ENCODE measurements around the gene TNIP3.

Gene TNIP3

DNA sequence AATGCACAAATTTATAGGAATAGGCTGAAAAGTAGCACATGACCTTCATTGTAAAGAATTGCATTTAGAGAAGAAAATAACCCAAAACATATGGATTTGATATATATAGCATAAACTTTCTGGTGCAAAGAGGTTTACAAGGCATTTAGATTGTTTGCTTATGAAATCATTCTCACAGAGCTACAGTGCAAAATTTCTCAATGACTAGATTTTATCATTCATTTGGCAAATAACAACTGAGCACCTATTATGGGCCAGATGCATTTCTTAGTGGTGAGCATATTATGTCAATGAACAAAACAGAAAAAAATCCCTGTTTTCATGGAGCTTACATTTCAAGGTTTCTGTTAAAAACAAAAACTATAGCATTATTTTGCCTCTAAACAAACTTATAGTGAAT lies 34.1 kb upstream of the TNIP3 start:
- H3K4me2 ChIP-seq (ENCODE audit: low read length), result peak overlapping the region; percentile 80; the same call in 1 of the 2 replicates
- no peak overlapping the region for H3K4me3 ChIP-seq (ENCODE audit: low read length)
- H2AFZ ChIP-seq (ENCODE audit: low read depth, low read length), result no peak overlapping the region
- H3K9me3 ChIP-seq (ENCODE audit: insufficient read depth, low read length), result no peaks in the 10 kb centered on the region
- TF ChIP-seq CTCF (IDR thresholded peaks at IDR 0.05; ENCODE audit: low read depth, low read length) (no peak), EZH2phosphoT487 (IDR thresholded peaks at IDR 0.05; ENCODE audit: low read depth) (no peak)
- H3K36me3 ChIP-seq (replicated peaks; ENCODE audit: low read depth, low read length), result no peaks in the 10 kb centered on the region
- H3K27me3 ChIP-seq (ENCODE audit: low read depth, low read length), result no peaks in the 10 kb centered on the region
- no peak overlapping the region for H3K9ac ChIP-seq (ENCODE audit: low read length)
- no peaks in the 10 kb centered on the region for H3K79me2 ChIP-seq (ENCODE audit: low read length)
- peak overlapping the region; percentile 94 for H3K27ac ChIP-seq (ENCODE audit: low read length)
- H3K4me1 ChIP-seq (ENCODE audit: low read length), result peaks cover 63% of the 10 kb centered on the region
- no peaks in the 10 kb centered on the region for H4K20me1 ChIP-seq (ENCODE audit: insufficient read depth, low read length)

DNA sequence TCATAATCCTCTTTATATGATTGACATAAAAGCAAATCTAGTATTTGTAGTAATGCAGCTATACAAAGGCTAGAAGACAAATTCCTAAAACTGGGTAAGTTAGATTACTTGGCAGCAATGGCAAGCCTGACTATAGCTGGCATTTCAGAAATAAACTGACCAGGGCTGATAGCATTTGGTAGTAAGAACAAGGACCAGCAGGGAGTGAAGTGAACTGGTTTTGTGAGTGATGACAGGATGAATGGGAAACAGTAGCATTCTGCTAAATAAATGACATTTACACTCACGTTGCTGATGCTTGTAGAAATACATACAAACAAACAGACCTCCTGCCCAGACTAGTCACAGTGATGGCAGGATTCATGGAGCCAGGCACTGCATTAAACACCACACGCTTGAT lies 31.5 kb upstream of the TNIP3 start:
- no peaks in the 10 kb centered on the region for H3K79me2 ChIP-seq (ENCODE audit: low read length)
- no peak overlapping the region for H3K9ac ChIP-seq (ENCODE audit: low read length)
- H4K20me1 ChIP-seq (ENCODE audit: insufficient read depth, low read length), result no peaks in the 10 kb centered on the region
- no peak overlapping the region; the same call in 1 of the 2 replicates for H2AFZ ChIP-seq (ENCODE audit: low read depth, low read length)
- TF ChIP-seq CTCF (IDR thresholded peaks at IDR 0.05; ENCODE audit: low read depth, low read length) (no peak), EZH2phosphoT487 (IDR thresholded peaks at IDR 0.05; ENCODE audit: low read depth) (no peak)
- no peak overlapping the region for H3K4me3 ChIP-seq (ENCODE audit: low read length)
- peak overlapping the region; percentile 7; the same call in 1 of the 2 replicates for H3K27ac ChIP-seq (ENCODE audit: low read length)
- H3K4me2 ChIP-seq (ENCODE audit: low read length), result peak overlapping the region; percentile 52
- H3K4me1 ChIP-seq (ENCODE audit: low read length), result peaks cover 62% of the 10 kb centered on the region
- no peaks in the 10 kb centered on the region for H3K36me3 ChIP-seq (replicated peaks; ENCODE audit: low read depth, low read length)
- no peaks in the 10 kb centered on the region for H3K9me3 ChIP-seq (ENCODE audit: insufficient read depth, low read length)
- H3K27me3 ChIP-seq (ENCODE audit: low read depth, low read length), result 0 out of 2 replicates have a peak, but pooled peaks cover 4% of the 10 kb centered on the region

DNA sequence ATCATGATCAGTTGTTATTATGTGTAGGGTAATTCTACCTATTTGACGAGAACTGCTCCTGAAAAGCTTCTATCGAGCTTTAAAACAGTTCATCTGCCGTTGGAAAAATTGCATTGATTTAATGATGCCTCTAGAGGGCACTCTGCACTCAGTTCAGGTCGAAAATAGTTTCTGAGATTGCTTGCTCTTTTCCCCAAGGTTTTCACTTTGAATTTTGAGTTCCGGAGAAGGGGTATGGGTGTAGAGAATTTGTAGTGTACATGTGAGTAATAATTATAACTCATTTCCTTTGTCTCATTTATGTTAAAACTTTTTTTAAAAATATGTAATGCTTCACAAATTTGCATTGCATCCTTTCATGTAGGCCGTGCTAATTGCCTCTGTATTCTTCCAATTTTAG lies 28.4 kb upstream of the TNIP3 start:
- Histone ChIP-seq H3K4me2 (ENCODE audit: low read length) (peak overlapping the region; percentile 56), H3K9me3 (ENCODE audit: insufficient read depth, low read length) (no peaks in the 10 kb centered on the region), H3K36me3 (replicated peaks; ENCODE audit: low read depth, low read length) (no peaks in the 10 kb centered on the region), H3K79me2 (ENCODE audit: low read length) (no peaks in the 10 kb centered on the region), H3K27ac (ENCODE audit: low read length) (no peak overlapping the region), H3K27me3 (ENCODE audit: low read depth, low read length) (0 out of 2 replicates have a peak, but pooled peaks cover 4% of the 10 kb centered on the region), H3K4me1 (ENCODE audit: low read length) (peaks cover 46% of the 10 kb centered on the region), H3K4me3 (ENCODE audit: low read length) (peak overlapping the region; percentile 9), H2AFZ (ENCODE audit: low read depth, low read length) (no peak overlapping the region), H4K20me1 (ENCODE audit: insufficient read depth, low read length) (no peaks in the 10 kb centered on the region), H3K9ac (ENCODE audit: low read length) (no peak overlapping the region)
- no peak for TF ChIP-seq EZH2phosphoT487 (IDR thresholded peaks at IDR 0.05; ENCODE audit: low read depth)
- peak; percentile 88 for TF ChIP-seq CTCF (IDR thresholded peaks at IDR 0.05; ENCODE audit: low read depth, low read length)

DNA sequence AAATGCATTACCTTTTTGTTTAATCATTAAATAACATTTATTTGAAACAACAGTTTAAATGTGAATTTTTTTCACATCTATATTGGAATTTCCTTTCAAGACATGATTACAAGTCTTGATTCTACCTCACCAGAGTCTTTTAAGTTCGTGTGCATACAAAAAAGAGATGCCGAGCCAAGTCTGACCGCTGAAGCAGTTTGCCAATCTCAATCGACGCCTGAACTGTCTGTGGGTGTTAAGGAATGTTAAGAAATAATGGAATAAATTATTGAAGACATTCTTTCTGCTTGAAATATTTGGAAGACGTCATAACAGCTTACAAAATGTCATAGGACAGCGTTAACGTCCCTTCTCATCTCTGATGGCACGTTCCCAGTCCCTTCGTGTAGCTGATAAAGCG lies 27.9 kb upstream of the TNIP3 start:
- Histone ChIP-seq H3K9me3 (ENCODE audit: insufficient read depth, low read length) (no peaks in the 10 kb centered on the region), H3K4me3 (ENCODE audit: low read length) (no peak overlapping the region), H3K4me2 (ENCODE audit: low read length) (peak overlapping the region; percentile 56), H3K36me3 (replicated peaks; ENCODE audit: low read depth, low read length) (no peaks in the 10 kb centered on the region), H3K27ac (ENCODE audit: low read length) (no peak overlapping the region), H3K4me1 (ENCODE audit: low read length) (peaks cover 46% of the 10 kb centered on the region), H3K27me3 (ENCODE audit: low read depth, low read length) (0 out of 2 replicates have a peak, but pooled peaks cover 4% of the 10 kb centered on the region), H2AFZ (ENCODE audit: low read depth, low read length) (no peak overlapping the region), H4K20me1 (ENCODE audit: insufficient read depth, low read length) (no peaks in the 10 kb centered on the region), H3K9ac (ENCODE audit: low read length) (no peak overlapping the region), H3K79me2 (ENCODE audit: low read length) (no peaks in the 10 kb centered on the region)
- TF ChIP-seq CTCF (IDR thresholded peaks at IDR 0.05; ENCODE audit: low read depth, low read length), result no peak
- no peak for TF ChIP-seq EZH2phosphoT487 (IDR thresholded peaks at IDR 0.05; ENCODE audit: low read depth)

Measured in OCI-LY3 (cell line).